CD4-positive, alpha-beta T cell (primary cell): ENCODE data around the gene B3GNT2. TPM values are rescaled to one million over a fixed set of nuclear protein-coding genes. Genes with fewer than 3 reads are reported as not detected.
"Not testable (repeated sequence)": the region's sequence is repeated elsewhere in the genome, so short reads cannot be mapped to it uniquely, and the experiment has no call there.

Experiments used
- ATAC-seq: fragments of 200-7000 bp; cut with Tn5 transposase; one replicate; pipeline ENCODE4 v1.10.0; 2022; ENCODE audit warnings: mild to moderate bottlenecking; ENCODE audit not compliant: poor library complexity
- CTCF ChIA-PET: fragments of 350-600 bp; sonication (Branson Sonifier 250); formaldehyde crosslinking; loops from one replicate; lab custom pipeline; 2021; ENCODE audit warnings: antibody characterized with exemption, inconsistent platforms; lab: Charles Lee
- POLR2A ChIA-PET: fragments of 350-600 bp; sonication (Branson Sonifier 250); formaldehyde crosslinking; loops from one replicate; lab custom pipeline; 2021; ENCODE audit warnings: antibody characterized with exemption, inconsistent platforms; lab: Charles Lee
- DNase-seq, 14 experiments: peaks; one replicate each; pipeline ENCODE4 v3.0.0-alpha.2; 2013 to 2020; ENCODE audit warnings: mixed read lengths in 2 of 14
- H3K27ac ChIP-seq, 2 donors: one replicate each; pipeline versions ENCODE4 v1.5.1 to v1.7.0; 2013; ENCODE audit warnings: low read length in 2 of 2, low read depth in 1 of 2, mild to moderate bottlenecking in 1 of 2
- H3K27me3 ChIP-seq, 2 experiments: 1 replicate in 1 of 2; 2 replicates in 1 of 2; pipeline versions ENCODE4 v1.6.1 to v1.7.0; 2013; ENCODE audit warnings: low read length in 2 of 2, control low read depth in 1 of 2, mild to moderate bottlenecking in 1 of 2, moderate library complexity in 1 of 2; ENCODE audit not compliant: insufficient read depth in 2 of 2, control insufficient read depth in 1 of 2
- H3K36me3 ChIP-seq: one replicate; pipeline ENCODE4 v1.6.1; 2013; ENCODE audit warnings: low read length, control low read depth; ENCODE audit not compliant: insufficient read depth
- H3K4me1 ChIP-seq: one replicate; pipeline ENCODE4 v1.6.1; 2013; ENCODE audit warnings: low read length, control low read depth; ENCODE audit not compliant: insufficient read depth
- H3K4me3 ChIP-seq: one replicate; pipeline ENCODE4 v1.5.1; 2013; ENCODE audit warnings: mild to moderate bottlenecking, low read length, moderate library complexity
- H3K9me3 ChIP-seq, 2 experiments: 1 replicate in 1 of 2; 2 replicates in 1 of 2; pipeline versions ENCODE4 v1.6.1 to v1.7.0; 2013; ENCODE audit warnings: low read length in 2 of 2, mild to moderate bottlenecking in 2 of 2, control low read depth in 1 of 2, moderate library complexity in 1 of 2; ENCODE audit not compliant: control insufficient read depth in 1 of 2, insufficient read depth in 1 of 2
- H3K27ac Mint-ChIP-seq: one replicate; pipeline ENCODE4 v1.8.0; 2020; ENCODE audit warnings: mixed read lengths
- H3K27me3 Mint-ChIP-seq: one replicate; pipeline ENCODE4 v1.8.0; 2021; ENCODE audit warnings: mixed read lengths
- H3K36me3 Mint-ChIP-seq: one replicate; pipeline ENCODE4 v1.8.0; 2021; ENCODE audit warnings: low read depth, mixed read lengths
- H3K4me1 Mint-ChIP-seq: one replicate; pipeline ENCODE4 v1.8.0; 2021; ENCODE audit warnings: low read depth, mixed read lengths
- H3K4me3 Mint-ChIP-seq: one replicate; pipeline ENCODE4 v1.8.0; 2020; ENCODE audit warnings: mild to moderate bottlenecking, mixed read lengths
- H3K9me3 Mint-ChIP-seq: one replicate; pipeline ENCODE4 v1.8.0; 2020; ENCODE audit warnings: mixed read lengths
- intact Hi-C, 2 experiments: fragments of 100-400 bp; cut with DNase I in 1 of 2; cut with micrococcal nuclease in 1 of 2; formaldehyde crosslinking; loops; one replicate each; pipeline versions ENCODE4 v1.15.1 to v1.9.0; 2023 to 2025; cut with DNase I, micrococcal nuclease
- total RNA-seq, 174 experiments: library from RNA in 2 of 174; stranded (reverse) in 2 of 174; gene quantifications; one replicate each; pipeline ENCODE4 v1.2.3 and lab custom pipeline; 2021 to 2026
- TF ChIP-seq, protein P1 (sequence below): fragments of 200-600 bp; IDR thresholded peaks from one replicate; pipeline ENCODE4 v1.8.0; 2022; ENCODE audit warnings: antibody characterized with exemption, mild to moderate bottlenecking

The B3GNT2 gene
- total RNA-seq, 2 experiments from 2014 or later: 47.7 TPM

- Histone ChIP-seq H3K4me1 (peaks cover 42% of the 10 kb centered on the region), H3K4me3 (peak overlapping the region; percentile 98), H3K9me3 (no peaks in the 10 kb centered on the region), H3K36me3 (no peaks in the 10 kb centered on the region), H3K27ac (peak overlapping the region; percentile 49 to 88), H3K27me3 (no peaks in the 10 kb centered on the region)
- H3K9me3 Mint-ChIP-seq: no peaks in the 10 kb centered on the region
- ChIA-PET POLR2A (interaction anchor here (0.6 to 1.6 kb wide), 2 partner anchors 14 to 108 kb away, joined by 3 read pairs; no protein-coding TSS in a partner anchor), CTCF (interaction anchor here (1.0 kb wide), 1 partner anchor 60 kb away, joined by 3 read pairs; no protein-coding TSS in a partner anchor)
- intact Hi-C loops: loop anchor here (5.0 to 10.0 kb wide), 8 partner anchors 108 to 1442 kb away; partner anchors contain the start of genes COMMD1 (in 2 of the 2), CCT4 (in 1 of the 2), MDH1 (in 1 of the 2) and PAPOLG (in 1 of the 2)
- H3K27me3 Mint-ChIP-seq: no peaks in the 10 kb centered on the region
- peak overlapping the region; percentile 95 for H3K4me3 Mint-ChIP-seq
- DNase-seq (peak in 12 of 14 experiments; percentile 12 to 73 (median 33)), ATAC-seq (peak; percentile 23)
- H3K36me3 Mint-ChIP-seq: peaks cover 6% of the 10 kb centered on the region
- peaks cover 44% of the 10 kb centered on the region for H3K4me1 Mint-ChIP-seq
- H3K27ac Mint-ChIP-seq: peak overlapping the region; percentile 76
- TF ChIP-seq, protein P1, sequence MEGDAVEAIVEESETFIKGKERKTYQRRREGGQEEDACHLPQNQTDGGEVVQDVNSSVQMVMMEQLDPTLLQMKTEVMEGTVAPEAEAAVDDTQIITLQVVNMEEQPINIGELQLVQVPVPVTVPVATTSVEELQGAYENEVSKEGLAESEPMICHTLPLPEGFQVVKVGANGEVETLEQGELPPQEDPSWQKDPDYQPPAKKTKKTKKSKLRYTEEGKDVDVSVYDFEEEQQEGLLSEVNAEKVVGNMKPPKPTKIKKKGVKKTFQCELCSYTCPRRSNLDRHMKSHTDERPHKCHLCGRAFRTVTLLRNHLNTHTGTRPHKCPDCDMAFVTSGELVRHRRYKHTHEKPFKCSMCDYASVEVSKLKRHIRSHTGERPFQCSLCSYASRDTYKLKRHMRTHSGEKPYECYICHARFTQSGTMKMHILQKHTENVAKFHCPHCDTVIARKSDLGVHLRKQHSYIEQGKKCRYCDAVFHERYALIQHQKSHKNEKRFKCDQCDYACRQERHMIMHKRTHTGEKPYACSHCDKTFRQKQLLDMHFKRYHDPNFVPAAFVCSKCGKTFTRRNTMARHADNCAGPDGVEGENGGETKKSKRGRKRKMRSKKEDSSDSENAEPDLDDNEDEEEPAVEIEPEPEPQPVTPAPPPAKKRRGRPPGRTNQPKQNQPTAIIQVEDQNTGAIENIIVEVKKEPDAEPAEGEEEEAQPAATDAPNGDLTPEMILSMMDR: peak; percentile 30
Observed at GRCh38 chr2:62197011-62197924, 1.4 kb downstream of the B3GNT2 start.

DNA sequence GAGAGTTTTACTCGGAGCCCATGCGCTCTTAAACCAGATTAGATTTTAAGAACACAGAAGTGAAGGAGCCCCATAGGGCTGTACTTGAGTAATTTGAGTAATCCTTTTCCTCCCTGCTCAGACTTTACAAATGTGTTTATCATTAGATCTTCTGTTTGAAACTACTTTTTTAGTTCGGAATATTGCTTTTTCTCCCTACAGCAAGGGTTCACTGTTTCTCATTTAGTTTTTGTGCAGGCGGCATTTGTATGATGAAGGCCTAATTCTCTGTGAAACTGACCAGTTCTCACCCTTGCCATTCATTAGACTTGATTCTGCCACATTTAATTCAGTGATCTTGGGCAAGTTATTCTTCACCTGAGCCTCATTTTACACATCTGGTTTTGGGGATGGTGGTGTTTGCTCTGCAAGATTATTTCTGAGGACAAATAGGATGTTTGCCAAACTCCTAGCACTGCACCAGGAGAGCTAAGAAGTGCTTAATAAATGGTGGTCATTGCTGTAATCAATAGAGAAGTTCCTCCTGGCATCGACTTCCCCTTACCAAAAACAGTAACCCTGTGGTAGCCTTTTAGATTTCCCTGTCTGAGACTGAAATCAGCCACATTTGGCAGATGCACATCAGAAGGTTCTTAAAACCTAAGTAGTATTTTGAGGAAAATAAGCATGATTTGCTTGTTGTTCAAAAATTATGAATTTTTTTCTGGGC lies 2.2 kb downstream of the B3GNT2 start:
- peaks cover 52% of the 10 kb centered on the region for H3K4me1 Mint-ChIP-seq
- CTCF ChIA-PET: no interaction called here
- Histone ChIP-seq H3K27ac (peak overlapping the region; percentile 41 to 49), H3K9me3 (no peaks in the 10 kb centered on the region), H3K36me3 (no peaks in the 10 kb centered on the region), H3K27me3 (no peaks in the 10 kb centered on the region), H3K4me1 (peaks cover 50% of the 10 kb centered on the region), H3K4me3 (peak overlapping the region; percentile 98)
- TF ChIP-seq, protein P1: no peak
- intact Hi-C loops: loop anchor here (5.0 to 10.0 kb wide), 8 partner anchors 107 to 1443 kb away; partner anchors contain the start of genes COMMD1 (in 2 of the 2), CCT4 (in 1 of the 2), MDH1 (in 1 of the 2) and PAPOLG (in 1 of the 2)
- DNase-seq (peak in 1 of 14 experiments; percentile 12), ATAC-seq (no peak)
- H3K27ac Mint-ChIP-seq: peak overlapping the region; percentile 76
- H3K27me3 Mint-ChIP-seq: no peaks in the 10 kb centered on the region
- POLR2A ChIA-PET: interaction anchor here (0.6 to 1.6 kb wide), 2 partner anchors 14 to 107 kb away, joined by 3 read pairs; no protein-coding TSS in a partner anchor
- peak overlapping the region; percentile 95 for H3K4me3 Mint-ChIP-seq
- no peaks in the 10 kb centered on the region for H3K9me3 Mint-ChIP-seq
- peaks cover 6% of the 10 kb centered on the region for H3K36me3 Mint-ChIP-seq

DNA sequence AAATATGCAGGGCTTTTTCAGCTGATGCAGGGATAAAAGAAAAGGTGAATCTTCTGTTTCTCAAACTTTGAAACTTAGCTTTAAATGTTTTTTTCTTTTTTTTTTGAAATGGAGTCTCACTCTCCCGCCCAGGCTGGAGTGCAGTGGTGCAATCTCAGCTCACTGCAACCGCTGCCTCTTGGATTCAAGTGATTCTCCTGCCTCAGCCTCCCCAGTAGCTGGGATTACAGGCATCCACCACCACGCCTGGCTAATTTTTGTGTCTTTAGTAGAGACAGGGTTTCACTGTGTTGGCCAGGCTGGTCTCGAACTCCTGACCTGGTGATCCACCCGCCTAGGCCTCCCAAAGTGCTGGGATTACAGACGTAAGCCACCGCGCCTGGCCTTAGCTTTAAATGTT lies 2.9 kb downstream of the B3GNT2 start:
- ATAC-seq, POLR2A ChIA-PET, H3K36me3 ChIP-seq, H3K9me3 ChIP-seq, H3K36me3 Mint-ChIP-seq, H3K9me3 Mint-ChIP-seq, H3K27ac ChIP-seq, H3K4me3 ChIP-seq, H3K27me3 Mint-ChIP-seq, H3K27me3 ChIP-seq, DNase-seq, CTCF ChIA-PET: not testable (repeated sequence)
- peaks cover 59% of the 10 kb centered on the region for H3K4me1 Mint-ChIP-seq
- peak overlapping the region; percentile 95 for H3K4me3 Mint-ChIP-seq
- intact Hi-C loops: loop anchor here (5.0 to 10.0 kb wide), 8 partner anchors 106 to 1444 kb away; partner anchors contain the start of genes COMMD1 (in 2 of the 2), CCT4 (in 1 of the 2), MDH1 (in 1 of the 2) and PAPOLG (in 1 of the 2)
- peaks cover 58% of the 10 kb centered on the region for H3K4me1 ChIP-seq
- peak overlapping the region; percentile 76 for H3K27ac Mint-ChIP-seq
